BE2C (cell line): Measurements from ENCODE around the gene HIVEP3.
A peak's percentile ranks its signal among the peaks of the same experiment; 100 is the strongest.

Source experiments
- DNase-seq: peaks from one replicate; pipeline ENCODE4 v3.0.0-alpha.2; 2020
- H3K27me3 ChIP-seq: fragments of 250-450 bp; sonication (Bioruptor Pico); 2 replicates; pipeline ENCODE4 v1.5.1; 2020; ENCODE audit warnings: mild to moderate bottlenecking
- H3K36me3 ChIP-seq: fragments of 250-450 bp; sonication (Bioruptor Pico); 2 replicates; pipeline ENCODE4 v1.5.1; 2020; ENCODE audit warnings: mild to moderate bottlenecking
- H3K4me1 ChIP-seq: fragments of 250-450 bp; sonication (Bioruptor Pico); 2 replicates; pipeline ENCODE4 v1.5.1; 2020
- H3K4me3 ChIP-seq: 2 replicates; pipeline ENCODE4 v1.5.1; 2011; ENCODE audit warnings: low read depth, low read length
- H3K9me3 ChIP-seq: fragments of 250-450 bp; sonication (Bioruptor Pico); 2 replicates; pipeline ENCODE4 v1.5.1; 2020
- CTCF ChIP-seq: IDR thresholded peaks from 2 replicates; pipeline ENCODE4 v1.5.1; 2012; ENCODE audit warnings: mild to moderate bottlenecking, low read depth, low read length

Gene HIVEP3

GRCh38 chr1:41479808-41480160, 438.9 kb downstream of the HIVEP3 start:
- Histone ChIP-seq H3K27me3 (no peaks in the 10 kb centered on the region), H3K9me3 (no peaks in the 10 kb centered on the region), H3K4me1 (no peaks in the 10 kb centered on the region), H3K36me3 (no peaks in the 10 kb centered on the region), H3K4me3 (no peak overlapping the region)
- TF ChIP-seq CTCF: no peak
- no peak for DNase-seq

- Histone ChIP-seq H3K4me1 (no peaks in the 10 kb centered on the region), H3K27me3 (no peaks in the 10 kb centered on the region), H3K9me3 (no peaks in the 10 kb centered on the region), H3K4me3 (no peak overlapping the region), H3K36me3 (no peaks in the 10 kb centered on the region)
- DNase-seq: peak; percentile 37
- TF ChIP-seq CTCF: no peak
These were observed 439.5 kb downstream of the HIVEP3 start for GRCh38 chr1:41479000-41479807.

GRCh38 chr1:41478118-41478748, 440.5 kb downstream of the HIVEP3 start:
- Histone ChIP-seq H3K36me3 (no peaks in the 10 kb centered on the region), H3K4me1 (no peaks in the 10 kb centered on the region), H3K9me3 (no peaks in the 10 kb centered on the region), H3K4me3 (no peak overlapping the region), H3K27me3 (no peaks in the 10 kb centered on the region)
- no peak for TF ChIP-seq CTCF
- DNase-seq: no peak

- no peaks in the 10 kb centered on the region for H3K27me3 ChIP-seq
- no peaks in the 10 kb centered on the region for H3K36me3 ChIP-seq
- no peaks in the 10 kb centered on the region for H3K4me1 ChIP-seq
- DNase-seq: no peak
- TF ChIP-seq CTCF: no peak
- H3K4me3 ChIP-seq: no peak overlapping the region
- H3K9me3 ChIP-seq: no peaks in the 10 kb centered on the region
These were observed 441.8 kb downstream of the HIVEP3 start for GRCh38 chr1:41476807-41477361.

- DNase-seq: no peak
- Histone ChIP-seq H3K36me3 (no peaks in the 10 kb centered on the region), H3K9me3 (no peaks in the 10 kb centered on the region), H3K4me3 (no peak overlapping the region), H3K4me1 (no peaks in the 10 kb centered on the region), H3K27me3 (no peaks in the 10 kb centered on the region)
- no peak for TF ChIP-seq CTCF
These were observed 442.7 kb downstream of the HIVEP3 start for GRCh38 chr1:41475859-41476567.
